Neutrophil (primary cell): ENCODE results near the gene NLRP6.

ENCODE experiments used
- H3K27ac ChIP-seq: fragments of 200-600 bp; sonication (generic); 2 replicates; pipeline ENCODE4 v1.5.1; 2016; ENCODE audit warnings: mild to moderate bottlenecking, moderate library complexity
- H3K27me3 ChIP-seq: fragments of 200-600 bp; sonication (generic); 2 replicates; pipeline ENCODE4 v1.6.0; 2016; ENCODE audit warnings: mild to moderate bottlenecking
- H3K36me3 ChIP-seq: fragments of 200-600 bp; sonication (generic); 2 replicates; pipeline ENCODE4 v1.5.1; 2017
- H3K4me1 ChIP-seq, 2 experiments: fragments of 200-600 bp in 1 of 2; sonication (generic) in 1 of 2; 1 replicate in 1 of 2; 2 replicates in 1 of 2; pipeline versions ENCODE4 v1.5.1 to v1.6.1; 2013 to 2016; ENCODE audit warnings: low read depth in 1 of 2, low read length in 1 of 2, mild to moderate bottlenecking in 1 of 2, moderate library complexity in 1 of 2; ENCODE audit not compliant: control insufficient read depth in 1 of 2, insufficient read depth in 1 of 2
- H3K4me3 ChIP-seq, 2 experiments: fragments of 200-600 bp in 1 of 2; sonication (generic) in 1 of 2; 1 replicate in 1 of 2; 2 replicates in 1 of 2; pipeline ENCODE4 v1.5.1; 2013 to 2016; ENCODE audit warnings: low read depth in 1 of 2, low read length in 1 of 2, mild to moderate bottlenecking in 1 of 2, moderate library complexity in 1 of 2
- H3K9me3 ChIP-seq: fragments of 200-600 bp; sonication (generic); 2 replicates; pipeline ENCODE4 v1.5.1; 2016
- TF ChIP-seq, protein P1 (sequence below): fragments of 200-600 bp; sonication (generic); IDR thresholded peaks from 2 replicates; pipeline ENCODE4 v1.5.1; 2016; ENCODE audit warnings: antibody characterized with exemption

Gene NLRP6

DNA sequence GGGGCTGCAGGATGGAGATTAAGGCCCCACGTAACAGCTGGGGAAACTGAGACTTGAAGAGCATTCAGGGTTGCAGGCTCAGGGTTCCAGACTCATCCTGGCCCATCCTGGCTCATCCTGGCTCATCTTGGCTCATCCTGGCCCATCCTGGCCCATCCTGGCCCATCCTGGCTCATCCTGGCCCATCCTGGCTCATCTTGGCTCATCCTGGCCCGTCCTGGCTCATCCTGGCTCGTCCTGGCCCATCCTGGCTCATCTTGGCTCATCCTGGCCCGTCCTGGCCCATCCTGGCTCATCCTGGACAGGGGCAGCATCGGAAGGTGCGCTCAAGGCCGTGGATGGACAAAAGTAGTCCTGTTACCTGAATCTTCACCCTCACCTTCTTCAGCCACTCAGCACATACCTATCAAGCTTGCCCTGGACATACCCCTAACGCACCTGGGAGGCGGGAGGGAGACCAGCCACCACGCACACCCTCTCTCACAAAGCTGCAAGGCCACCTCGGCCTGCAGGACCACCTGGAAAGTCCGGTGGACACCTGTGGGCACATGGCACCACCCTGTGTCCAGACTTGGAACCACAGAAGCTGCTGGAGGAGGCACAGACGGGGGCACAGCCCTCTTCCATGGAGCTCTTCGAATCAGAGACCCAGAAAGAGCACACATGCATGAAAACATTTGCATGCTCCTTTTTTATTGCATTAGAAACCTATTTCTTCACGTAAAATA is 20.3 kb upstream of the NLRP6 start:
- Histone ChIP-seq H3K9me3 (no peaks in the 10 kb centered on the region), H3K4me1 (no peaks in the 10 kb centered on the region), H3K27ac (no peak overlapping the region), H3K36me3 (peaks cover 10% of the 10 kb centered on the region), H3K4me3 (no peak overlapping the region), H3K27me3 (peaks cover 5% of the 10 kb centered on the region)
- TF ChIP-seq, protein P1, sequence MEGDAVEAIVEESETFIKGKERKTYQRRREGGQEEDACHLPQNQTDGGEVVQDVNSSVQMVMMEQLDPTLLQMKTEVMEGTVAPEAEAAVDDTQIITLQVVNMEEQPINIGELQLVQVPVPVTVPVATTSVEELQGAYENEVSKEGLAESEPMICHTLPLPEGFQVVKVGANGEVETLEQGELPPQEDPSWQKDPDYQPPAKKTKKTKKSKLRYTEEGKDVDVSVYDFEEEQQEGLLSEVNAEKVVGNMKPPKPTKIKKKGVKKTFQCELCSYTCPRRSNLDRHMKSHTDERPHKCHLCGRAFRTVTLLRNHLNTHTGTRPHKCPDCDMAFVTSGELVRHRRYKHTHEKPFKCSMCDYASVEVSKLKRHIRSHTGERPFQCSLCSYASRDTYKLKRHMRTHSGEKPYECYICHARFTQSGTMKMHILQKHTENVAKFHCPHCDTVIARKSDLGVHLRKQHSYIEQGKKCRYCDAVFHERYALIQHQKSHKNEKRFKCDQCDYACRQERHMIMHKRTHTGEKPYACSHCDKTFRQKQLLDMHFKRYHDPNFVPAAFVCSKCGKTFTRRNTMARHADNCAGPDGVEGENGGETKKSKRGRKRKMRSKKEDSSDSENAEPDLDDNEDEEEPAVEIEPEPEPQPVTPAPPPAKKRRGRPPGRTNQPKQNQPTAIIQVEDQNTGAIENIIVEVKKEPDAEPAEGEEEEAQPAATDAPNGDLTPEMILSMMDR, result no peak

DNA sequence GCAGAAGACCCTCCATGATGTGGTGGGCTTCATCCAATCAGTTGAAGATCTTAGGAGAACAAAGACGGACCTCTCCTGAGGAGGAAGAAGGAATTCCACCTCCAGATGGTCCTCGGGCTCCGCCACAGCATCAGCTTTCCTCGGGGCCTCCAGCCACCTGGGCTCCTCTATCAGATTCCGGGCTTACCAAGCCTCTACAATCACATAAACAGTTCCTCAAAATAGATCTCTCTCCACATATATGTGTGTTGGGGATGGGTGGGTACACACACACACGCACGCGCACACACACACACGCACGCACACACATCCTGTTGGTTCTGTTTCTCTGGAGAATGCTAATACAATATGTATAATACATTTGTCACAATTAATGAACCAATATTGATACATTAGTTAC is 18.8 kb upstream of the NLRP6 start:
- no peaks in the 10 kb centered on the region for H3K36me3 ChIP-seq
- H3K9me3 ChIP-seq, result no peaks in the 10 kb centered on the region
- H3K27me3 ChIP-seq, result peaks cover 5% of the 10 kb centered on the region
- TF ChIP-seq, protein P1, result no peak
- H3K4me3 ChIP-seq, result no peak overlapping the region
- no peaks in the 10 kb centered on the region for H3K4me1 ChIP-seq
- H3K27ac ChIP-seq, result no peak overlapping the region

DNA sequence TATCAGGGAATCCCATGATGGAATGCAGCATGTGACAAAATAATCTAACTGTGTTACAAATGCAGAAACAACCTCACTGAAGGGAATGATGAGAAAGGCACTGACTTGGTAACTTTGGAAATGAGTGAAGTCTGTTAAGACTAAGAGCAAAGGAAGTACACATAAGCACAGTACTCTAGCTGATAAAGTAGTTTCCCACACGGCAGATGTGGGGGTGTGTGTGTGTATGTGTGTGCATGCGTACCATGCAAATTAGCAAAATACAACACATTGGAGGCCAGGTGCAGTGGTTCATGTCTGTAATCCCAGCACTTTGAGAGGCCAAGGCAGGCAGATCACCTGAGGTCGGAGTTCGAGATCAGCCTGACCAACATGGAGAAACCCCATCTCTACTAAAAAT is 16.6 kb upstream of the NLRP6 start:
- Histone ChIP-seq H3K4me3 (no peak overlapping the region), H3K9me3 (no peaks in the 10 kb centered on the region), H3K27ac (no peak overlapping the region), H3K36me3 (no peaks in the 10 kb centered on the region), H3K4me1 (no peaks in the 10 kb centered on the region), H3K27me3 (peaks cover 5% of the 10 kb centered on the region)
- TF ChIP-seq, protein P1, result no peak

DNA sequence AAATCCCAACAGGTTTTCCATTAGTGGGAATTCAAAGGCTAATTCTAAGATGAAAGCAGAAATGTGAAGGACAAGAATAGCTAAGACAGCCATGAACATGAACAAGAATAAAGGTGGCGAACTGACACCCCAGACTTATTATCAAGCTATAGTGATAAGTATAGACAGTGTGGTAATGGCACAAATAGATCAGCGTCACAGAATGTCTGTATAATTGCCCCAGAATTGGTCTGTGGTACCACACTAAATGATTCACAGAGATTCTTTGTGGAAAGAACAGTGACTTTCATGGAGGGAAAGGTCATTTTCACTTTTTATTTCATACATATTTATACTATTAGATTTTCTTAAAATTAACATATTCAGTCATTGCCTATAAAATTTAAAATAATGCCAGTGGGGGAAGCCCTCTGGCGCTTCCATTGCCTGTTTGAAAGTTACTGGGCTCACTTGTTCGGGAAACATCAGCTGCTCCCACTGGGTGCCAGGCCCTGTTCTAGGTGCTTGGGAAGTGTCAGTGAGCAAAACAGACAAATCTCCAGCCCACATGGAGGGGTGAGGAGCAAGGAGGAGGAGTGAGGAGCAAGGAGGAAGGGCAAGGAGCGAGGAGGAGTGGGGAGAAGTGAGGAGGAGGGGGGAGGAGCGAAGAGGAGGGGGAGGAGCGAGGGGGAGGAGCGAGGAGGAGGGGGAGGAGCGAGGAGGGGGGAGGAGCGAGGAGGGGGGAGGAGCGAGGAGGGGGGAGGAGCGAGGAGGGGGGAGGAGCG is 11.3 kb upstream of the NLRP6 start:
- TF ChIP-seq, protein P1, result no peak
- Histone ChIP-seq H3K36me3 (no peaks in the 10 kb centered on the region), H3K4me1 (peaks cover 35 to 38% of the 10 kb centered on the region in 2 experiments), H3K27ac (peak overlapping the region; percentile 70), H3K4me3 (no peak overlapping the region), H3K27me3 (no peaks in the 10 kb centered on the region), H3K9me3 (no peaks in the 10 kb centered on the region)

DNA sequence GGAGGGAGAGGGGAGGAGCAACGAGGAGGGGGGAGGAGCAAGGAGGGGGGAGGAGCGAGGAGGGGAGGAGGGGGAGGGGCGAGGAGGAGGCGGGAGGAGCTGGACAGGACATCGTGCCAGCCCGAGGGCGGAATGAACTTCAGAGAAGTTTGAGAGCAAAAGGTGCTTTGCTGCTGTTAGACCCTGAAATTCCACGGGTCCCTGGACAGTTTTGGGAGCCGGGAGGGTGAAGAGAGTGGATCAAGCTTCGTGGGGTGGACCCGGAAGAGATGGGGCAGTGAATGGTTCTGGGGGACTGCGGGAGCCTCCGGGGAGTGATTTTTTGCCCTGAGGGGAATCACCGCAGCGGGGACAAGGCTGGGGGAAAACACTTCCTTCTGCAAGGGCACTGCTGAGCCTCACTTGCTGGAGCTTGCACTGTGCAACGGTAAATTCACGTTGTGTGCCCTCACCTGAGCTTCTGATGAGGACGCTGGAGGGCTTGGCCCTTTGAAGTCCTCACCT is 10.7 kb upstream of the NLRP6 start:
- TF ChIP-seq, protein P1, result peak; percentile 9
- no peaks in the 10 kb centered on the region for H3K9me3 ChIP-seq
- H3K27ac ChIP-seq, result peak overlapping the region; percentile 100
- peak overlapping the region; percentile 79 to 99 for H3K4me3 ChIP-seq
- H3K27me3 ChIP-seq, result no peaks in the 10 kb centered on the region
- peaks cover 35 to 38% of the 10 kb centered on the region in 2 experiments for H3K4me1 ChIP-seq
- H3K36me3 ChIP-seq, result no peaks in the 10 kb centered on the region
